T47D (cell line): ENCODE measurements around the gene TBC1D8B.
"Not testable (repeated sequence)": the region's sequence is repeated elsewhere in the genome, so short reads cannot be mapped to it uniquely, and the experiment has no call there.

Source experiments
- DNase-seq, 2 experiments: peaks; one replicate each; pipeline versions ENCODE4 v3.0.0 to v3.0.0-alpha.2; 2011 to 2012; ENCODE audit warnings: low read depth in 1 of 2, low spot score in 1 of 2
- JUND ChIP-seq: IDR thresholded peaks from 2 replicates; pipeline ENCODE4 v1.6.1; 2012; ENCODE audit warnings: low read depth
- in situ Hi-C: cut with HindIII; loops from 2 replicates; pipeline ENCODE4 v1.10.0; 2016; ENCODE audit warnings: low sequenced_read_pairs, low pct_unique_long_range_greater_than_20kb

TBC1D8B gene

DNA sequence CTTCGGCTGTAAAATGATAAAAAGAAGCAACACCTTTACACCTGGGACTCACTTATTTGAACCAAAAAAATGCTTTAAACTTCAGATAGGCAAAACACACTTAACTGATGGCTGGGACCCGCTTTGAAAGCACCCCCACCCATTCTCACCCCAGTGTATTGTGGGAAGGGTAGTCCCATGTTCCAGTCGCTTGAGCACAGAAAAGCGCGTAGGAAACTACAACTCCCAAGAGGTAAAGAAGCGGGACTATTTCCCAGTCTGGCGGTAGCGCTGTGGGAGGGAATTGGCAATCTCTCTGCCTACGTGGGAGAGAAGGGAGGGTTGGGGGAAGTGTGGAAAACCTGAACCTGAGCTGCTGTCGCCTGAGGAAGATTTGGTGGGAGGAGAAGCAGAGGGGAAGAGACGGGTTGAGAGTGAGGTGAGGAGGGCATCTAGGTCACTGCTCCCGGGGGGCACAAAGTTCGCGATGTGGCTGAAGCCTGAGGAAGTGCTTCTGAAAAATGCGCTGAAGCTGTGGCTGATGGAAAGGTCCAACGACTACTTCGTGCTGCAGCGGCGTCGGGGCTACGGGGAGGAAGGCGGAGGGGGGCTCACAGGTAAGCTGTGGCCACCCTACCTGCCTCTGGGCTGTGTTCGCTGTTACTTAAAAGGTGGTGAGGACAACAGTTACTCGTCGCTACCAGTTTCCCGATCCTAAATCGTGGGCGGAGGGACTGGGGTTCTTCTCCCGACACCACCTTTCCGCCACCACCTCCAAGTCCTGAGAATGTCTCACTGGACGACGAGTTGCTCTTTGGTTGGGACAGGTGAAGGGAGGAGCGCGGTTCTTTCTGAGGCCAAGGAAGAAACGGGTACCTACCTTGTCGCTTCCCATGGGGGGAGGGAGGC, at the start of gene TBC1D8B:
TBC1D8B (plus strand) TSS at position 286 of the 888 bp plus-strand sequence; CDS start at position 467, 181 bp downstream.
- in situ Hi-C loops: no loop called here
- peak; percentile 7 to 92 for DNase-seq
- TF ChIP-seq JUND: no peak

DNA sequence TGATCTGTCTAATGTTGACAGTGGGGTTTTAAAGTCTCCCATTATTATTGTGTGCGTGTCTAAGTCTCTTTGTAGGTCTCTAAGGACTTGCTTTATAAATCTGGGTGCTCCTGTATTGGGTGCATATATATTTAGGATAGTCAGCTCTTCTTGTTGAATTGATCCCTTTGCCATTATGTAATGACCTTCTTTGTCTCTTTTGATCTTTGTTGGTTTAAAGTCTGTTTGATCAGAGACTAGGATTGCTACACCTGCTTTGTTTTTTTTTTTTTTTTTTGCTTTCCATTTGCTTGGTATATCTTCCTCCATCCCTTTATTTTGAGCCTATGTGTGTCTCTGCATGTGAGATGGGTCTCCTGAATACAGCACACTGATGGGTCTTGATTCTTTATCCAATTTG, 33.2 kb upstream of the TBC1D8B start:
- DNase-seq, in situ Hi-C loops: not testable (repeated sequence)

DNA sequence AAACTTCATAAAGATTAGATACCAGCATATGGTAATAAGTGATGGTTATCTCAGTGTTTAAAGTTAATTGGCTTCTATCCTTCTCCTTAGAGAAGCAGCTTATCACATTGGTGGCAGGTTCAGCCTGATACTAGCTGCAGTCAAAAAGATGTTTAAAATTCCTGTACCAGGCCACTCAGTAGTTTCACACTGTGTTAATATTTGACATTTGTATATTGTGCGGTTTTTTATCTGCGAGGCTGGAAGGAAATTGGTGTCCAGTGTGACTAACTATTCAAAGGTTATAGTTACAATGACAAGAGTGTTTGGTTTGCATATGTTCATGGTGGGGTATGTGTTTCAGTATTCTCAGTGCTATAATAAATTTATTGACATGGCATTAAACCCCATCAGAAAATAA, 27.5 kb upstream of the TBC1D8B start:
- no peak for TF ChIP-seq JUND
- DNase-seq: no peak
- in situ Hi-C loops: no loop called here

DNA sequence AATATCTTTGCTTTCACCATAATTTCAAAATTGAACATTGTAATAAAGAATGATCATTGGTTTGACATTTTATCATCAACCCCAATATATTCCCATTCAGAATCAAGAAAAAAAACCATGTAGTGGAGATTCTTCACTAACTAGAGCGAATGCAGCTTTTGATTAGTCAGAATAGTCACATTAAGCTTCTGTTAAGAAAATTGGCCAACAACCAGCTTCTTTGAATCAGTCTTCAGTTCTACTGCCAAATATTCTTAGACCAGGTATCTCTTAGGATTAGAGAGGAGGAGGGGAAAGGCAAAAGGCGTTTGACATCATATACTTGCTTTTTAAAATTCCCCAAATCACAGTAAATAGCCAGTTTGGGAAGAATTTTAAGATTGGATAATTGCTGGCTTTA, 22.2 kb upstream of the TBC1D8B start:
- no peak for DNase-seq
- TF ChIP-seq JUND: no peak
- in situ Hi-C loops: no loop called here

DNA sequence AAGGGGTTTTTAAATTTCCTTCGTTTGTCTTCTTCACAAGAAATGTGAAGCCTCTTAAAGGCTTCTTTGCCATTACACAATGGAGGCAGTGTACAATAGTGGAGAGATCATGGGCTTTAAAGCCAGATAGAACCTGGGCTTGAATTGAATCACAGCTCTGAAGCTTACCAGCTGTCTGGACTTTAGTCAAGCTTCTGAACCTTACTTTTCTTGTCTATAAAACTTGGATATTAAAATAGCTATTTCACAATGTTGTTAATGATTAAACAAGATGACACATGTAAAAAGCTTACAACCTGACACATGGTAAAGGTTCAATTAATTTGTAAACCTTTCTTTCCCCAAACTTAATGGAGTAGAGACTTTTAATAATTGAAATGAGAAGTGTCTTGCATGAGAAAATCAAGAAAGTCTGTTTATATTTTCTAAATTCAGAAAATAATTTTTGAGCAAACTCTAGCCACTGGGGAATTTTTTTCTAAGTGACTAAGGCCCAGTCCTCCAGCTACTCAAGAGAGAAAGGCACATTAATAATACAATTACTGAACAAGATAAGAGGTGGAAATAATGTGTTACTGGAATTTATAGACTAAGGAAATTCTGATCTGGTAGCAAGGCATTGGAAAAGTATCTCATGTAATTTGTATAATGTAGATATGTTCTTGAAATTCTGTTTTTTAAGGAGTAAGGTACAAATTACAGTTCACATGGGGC, 21.7 kb upstream of the TBC1D8B start:
- in situ Hi-C loops: no loop called here
- no peak for TF ChIP-seq JUND
- DNase-seq: no peak

DNA sequence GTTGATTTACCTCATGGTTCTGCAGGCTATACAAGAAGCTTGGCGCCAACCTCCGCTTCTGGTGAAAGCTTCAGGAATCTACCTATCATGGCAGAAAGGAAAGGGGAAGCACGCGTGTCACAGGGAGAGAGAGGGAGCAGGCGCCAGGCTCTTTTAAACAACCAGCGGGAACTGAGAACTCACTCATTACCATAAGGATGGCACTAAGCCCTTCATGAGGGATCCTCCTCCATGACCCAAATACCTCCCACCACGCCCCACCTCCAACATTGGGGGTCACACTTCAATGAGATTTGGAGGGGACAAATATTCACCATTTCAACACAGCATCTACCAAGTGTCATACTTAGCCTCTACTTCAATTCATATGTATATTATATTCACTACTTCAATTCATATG, 18.8 kb upstream of the TBC1D8B start:
- no peak for TF ChIP-seq JUND
- no peak for DNase-seq
- in situ Hi-C loops: no loop called here

DNA sequence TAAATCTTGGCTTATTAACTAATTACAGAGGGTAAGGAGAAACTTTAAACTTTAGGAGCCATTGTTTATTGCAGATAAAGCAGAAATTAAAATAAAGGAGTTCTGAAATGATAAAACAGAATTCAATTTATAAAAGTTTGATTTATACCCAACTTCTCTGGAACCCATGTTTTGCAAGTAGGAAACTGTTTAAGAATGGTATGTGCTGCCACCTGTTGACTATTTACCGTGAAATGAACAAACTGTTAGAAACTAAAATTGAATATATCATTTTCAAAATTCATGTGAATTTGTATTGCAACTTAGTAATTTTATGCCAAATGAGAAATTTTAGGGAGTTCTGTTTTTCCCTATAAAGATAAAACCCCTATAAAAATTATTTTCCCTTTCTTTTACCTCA, 11.0 kb upstream of the TBC1D8B start:
- TF ChIP-seq JUND: no peak

DNA sequence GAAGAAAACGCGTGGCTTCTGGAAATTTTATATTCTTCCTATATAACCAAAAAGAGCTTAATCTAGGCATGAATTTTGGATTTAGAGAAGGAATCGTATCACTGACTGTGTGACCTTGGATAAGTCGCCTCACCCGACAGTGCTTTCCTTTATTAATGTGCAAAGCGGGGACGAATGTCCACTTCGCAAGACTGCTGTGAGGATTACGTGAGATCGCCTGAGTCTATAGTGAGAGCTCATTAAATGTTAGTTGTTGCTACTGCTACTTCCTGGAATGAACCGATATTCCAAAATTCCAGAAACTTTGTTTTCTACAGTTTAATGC, 448 bp upstream of the TBC1D8B start:
- DNase-seq: no peak
- in situ Hi-C loops: no loop called here
- TF ChIP-seq JUND: no peak

More for the DNA sequence above, 11.0 kb upstream of the TBC1D8B start:
- peak in 1 of 2 experiments; percentile 14 for DNase-seq
- in situ Hi-C loops: no loop called here

DNA sequence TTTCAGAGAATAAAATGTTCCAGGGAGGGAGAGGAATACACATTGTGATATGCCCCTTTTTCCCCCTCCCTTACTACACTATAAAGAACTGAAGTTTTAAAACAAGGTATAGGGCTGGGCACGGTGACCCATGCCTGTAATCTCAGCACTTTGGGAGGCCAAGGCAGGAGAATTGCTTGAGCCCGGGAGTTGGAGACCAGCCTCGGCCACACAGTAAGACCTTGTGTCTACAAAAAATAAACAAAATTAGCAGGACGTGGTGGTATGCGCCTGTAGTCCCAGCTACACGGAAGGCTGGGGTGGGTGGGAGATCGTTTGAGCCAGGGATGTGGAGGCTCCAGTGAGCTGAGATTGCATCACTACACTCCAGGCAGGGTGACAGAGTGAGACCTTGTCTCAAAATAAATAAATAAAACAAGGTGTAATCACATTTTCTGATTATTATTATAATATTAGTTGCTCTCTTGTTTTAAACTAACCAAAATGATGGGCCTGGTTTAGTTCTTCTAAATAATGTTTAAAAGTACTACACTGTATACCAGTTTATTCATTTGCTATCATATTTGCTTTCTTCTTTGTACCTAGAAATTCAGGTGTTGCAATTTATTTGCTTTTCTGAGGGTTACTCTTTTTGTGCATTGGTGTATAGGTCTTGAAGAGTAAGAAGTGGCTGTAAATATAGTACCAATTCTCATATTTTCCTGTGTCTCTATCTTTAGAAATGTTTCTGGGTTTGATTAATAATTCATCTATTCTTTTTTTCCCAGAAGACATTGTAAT, 8.8 kb downstream of the TBC1D8B start:
- in situ Hi-C loops: no loop called here
- no peak for DNase-seq
- no peak for TF ChIP-seq JUND

DNA sequence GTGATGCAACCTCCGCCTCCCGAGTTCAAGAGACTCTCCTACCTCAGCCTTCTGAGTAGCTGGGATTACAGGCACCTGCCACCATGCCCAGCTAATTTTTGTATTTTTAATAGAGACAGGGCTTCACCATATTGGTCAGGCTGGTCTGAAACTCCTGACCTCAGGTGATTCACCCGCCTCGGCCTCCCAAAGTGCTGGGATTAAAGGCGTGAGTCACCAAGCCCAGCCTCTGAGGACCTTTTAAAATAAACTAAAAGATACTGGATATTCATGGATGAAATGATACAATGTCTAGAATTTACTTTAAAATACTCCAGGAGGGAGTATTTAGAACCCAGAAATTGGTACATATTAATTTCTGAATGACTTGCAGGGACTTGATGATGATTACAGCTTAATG, 10.5 kb downstream of the TBC1D8B start:
- DNase-seq: not testable (repeated sequence)

DNA sequence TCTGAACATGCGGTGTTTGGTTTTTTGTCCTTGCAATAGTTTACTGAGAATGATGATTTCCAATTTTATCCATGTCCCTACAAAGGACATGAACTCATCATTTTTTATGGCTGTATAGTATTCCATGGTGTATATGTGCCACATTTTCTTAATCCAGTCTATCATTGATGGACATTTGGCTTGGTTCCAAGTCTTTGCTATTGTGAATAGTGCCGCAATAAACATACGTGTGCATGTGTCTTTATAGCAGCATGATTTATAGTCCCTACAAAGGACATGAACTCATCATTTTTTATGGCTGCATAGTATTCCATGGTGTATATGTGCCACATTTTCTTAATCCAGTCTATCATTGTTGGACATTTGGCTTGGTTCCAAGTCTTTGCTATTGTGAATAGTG, 11.6 kb downstream of the TBC1D8B start:
- in situ Hi-C loops, DNase-seq: not testable (repeated sequence)

More for the DNA sequence above, 10.5 kb downstream of the TBC1D8B start:
- in situ Hi-C loops: not testable (repeated sequence)

DNA sequence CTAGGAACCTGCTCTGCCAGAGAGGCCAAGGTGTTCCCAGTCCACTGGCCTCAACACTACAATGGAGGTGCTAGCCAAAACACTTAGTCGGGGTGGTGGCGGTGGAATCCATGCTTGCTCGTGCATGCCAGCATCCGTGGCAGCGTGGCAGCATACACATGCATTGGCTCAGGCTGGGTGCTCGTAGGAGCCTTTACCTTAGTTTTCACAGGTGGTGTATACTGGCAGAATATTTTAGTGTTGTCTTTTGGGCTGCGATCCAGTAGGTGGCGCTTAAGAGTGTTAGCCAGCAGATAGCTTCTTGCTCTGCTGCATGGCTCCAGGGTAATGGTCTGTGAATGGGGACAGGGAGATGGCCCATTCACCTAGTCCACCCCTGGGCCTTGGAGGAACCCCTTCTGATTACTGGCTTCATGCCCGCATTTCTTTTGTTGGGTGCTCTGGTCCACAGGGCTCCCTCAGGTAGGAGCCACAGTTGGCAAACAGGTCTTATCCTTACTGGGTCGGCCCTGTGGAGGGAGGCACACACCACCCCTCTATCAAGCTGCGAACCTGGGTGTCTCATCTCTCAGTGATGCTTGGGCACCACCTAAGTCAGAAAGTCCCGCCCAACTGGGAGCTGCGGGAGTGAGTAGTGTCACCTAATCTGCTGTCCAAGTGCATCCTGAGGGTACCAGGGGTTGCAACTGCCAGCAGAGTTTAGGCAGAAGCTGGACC, 60.7 kb downstream of the TBC1D8B start:
- DNase-seq: peak in 1 of 2 experiments; percentile 29
- no peak for TF ChIP-seq JUND
- in situ Hi-C loops: no loop called here
